HG03064 (cell line): Measurements from ENCODE around the gene CIT.

Experiments used
- ATAC-seq: cut with Tn5 transposase; IDR thresholded peaks from one replicate; pipeline ENCODE4 v1.9.1; 2021; ENCODE audit warnings: low read depth; ENCODE audit not compliant: unreplicated experiment

The CIT gene

DNA sequence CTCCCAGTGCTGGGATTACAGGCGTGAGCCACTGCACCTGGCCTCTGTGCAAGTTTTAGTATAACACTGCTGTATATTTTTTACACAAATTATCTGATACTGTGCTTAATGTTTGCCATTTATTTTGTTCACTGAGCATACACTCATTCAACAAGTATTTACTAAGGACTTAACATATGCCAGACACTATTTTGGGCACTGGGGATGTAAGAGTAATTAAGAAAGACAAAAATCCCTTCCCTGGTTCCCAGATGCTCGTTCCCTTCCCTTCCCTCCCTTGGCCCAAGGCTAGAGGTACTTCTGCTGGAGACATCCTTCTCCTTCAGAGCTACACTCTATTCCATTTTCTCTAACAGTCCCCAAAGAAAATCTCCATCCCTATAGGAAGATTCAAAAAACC lies 12.5 kb downstream of the CIT start:
- no peak for ATAC-seq

DNA sequence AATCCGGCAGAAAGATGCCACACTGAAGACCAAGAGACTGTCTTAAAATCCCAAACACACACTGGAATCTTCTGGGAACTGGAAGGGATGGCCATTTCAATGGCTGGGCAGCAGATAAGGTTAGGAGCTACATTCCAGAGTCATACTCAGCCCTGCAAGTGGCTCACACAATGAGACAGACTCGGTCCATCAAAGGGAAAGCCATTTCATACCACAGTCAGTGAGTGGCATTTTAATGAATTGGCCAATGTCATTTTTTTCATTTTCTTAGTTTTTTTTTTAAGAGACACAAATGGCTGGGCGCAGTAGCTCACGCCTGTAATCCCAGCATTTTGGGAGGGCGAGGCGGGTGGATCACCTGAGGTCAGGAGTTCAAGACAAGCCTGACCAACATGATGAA lies 17.9 kb downstream of the CIT start:
- ATAC-seq, result no peak

DNA sequence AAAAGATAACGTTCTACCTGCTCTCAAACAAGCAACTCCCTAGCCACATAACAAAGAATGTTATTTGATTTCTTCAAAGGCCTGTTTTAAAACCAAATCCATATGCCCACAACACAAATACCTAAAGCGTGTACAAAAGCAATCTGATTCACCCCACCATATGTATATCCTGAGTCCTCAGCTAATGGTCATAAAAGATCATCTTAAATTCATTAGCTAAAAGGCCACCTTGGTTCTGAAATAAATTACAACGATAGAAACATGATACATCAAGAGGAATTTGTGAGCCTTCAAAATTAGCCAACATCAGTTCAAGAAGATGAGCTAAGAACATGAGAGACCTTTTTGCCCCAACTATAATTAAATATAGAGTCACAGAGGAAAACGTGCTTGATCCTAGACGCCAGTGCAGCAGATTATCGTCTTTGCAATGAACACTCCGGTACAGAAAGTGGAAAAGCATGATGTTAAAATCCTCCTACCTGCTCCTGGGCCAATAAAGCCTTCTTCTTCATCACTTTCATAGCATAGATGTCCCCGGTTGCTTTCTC lies 20.0 kb downstream of the CIT start:
- no peak for ATAC-seq

DNA sequence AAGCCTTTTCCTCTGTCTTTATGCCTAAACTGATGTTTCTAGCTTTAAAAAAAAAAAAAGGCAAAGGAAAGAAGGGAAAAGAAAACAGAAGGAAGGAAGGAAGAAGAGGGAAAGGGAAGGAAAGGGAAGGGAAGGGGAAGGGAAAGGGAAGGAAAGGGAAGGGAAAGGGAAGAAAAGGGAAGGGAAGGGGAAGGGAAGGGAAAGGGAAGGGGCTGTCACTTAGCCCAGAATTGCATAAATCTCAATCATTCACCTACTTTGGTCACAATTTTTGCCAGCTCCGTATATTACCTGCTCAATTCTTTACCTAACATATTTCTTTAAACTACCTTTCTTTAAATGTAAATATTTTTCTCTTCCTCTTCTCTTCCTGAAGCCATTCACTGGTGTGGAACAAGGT lies 26.8 kb downstream of the CIT start:
- ATAC-seq, result no peak

DNA sequence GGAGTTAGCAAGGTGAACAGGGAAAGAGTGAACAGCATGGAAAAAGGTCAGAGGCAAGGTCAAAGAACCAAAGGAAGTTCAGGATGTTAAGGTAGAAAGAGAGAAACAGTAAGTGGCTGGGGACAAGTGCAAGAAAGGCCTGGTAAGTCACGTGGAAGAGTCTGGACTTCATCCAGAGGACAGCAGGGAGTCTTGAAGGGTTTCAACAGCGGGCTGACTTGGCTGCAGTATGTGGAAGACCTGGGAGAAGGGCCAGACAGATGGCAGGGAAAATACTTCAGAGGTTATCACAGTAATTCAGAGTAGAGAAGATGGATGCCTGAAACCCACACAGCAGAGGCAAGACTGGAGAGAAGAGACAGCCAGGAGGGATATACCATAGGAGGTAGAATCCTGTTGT lies 34.0 kb downstream of the CIT start:
- ATAC-seq, result no peak

DNA sequence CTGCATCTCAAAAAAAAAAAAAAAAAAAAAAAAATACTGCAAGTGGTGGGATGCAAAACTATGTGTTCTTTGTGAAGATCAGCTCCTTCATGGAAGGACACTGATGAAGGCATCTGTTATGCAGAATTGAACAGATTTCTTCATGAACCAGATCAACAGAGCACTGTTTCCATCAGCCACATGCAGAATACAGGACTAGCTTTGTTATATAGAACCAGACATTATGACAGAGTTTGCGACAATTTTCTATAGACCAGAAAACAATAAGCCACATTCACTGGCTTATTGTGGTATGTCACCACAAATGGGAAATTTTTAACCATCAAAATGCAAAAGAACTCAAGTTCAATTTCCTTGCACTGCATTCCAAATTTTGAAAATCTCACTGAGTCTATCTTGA lies 34.7 kb downstream of the CIT start:
- no peak for ATAC-seq

DNA sequence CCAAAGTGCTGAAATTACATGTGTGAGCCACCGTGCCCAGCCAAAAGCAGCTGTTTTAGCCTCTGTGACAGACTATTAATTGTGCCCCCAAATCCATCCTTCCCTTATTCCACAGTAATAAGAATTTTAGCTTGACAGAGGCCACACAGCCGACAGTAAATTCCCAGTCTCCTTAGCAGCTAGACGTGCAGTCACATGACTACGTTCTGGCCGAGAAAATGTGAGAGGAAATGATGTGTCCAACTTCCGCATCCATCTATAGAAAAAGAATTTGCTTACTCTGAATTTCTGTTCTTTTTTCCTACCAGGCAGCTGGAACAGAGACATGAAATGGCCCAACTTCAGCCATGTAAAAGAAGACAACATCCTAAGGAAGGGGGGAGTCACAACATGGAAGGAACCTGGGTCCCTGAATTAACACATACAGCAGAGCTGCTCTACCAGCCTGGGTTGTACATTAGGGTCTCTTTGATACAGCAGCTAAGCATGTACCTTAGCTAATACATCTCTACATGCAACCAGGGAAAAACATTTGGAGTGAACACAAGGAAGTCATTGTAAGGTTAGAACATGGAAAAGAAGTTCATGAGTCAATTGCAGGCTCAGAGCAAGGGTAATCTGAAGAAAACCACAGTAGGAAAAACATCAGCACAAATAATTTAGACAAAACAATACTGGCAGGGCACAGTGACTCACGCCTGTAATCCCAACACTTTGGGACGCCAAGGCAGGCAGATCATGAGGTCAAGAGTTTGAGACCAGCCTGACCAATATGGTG lies 35.5 kb downstream of the CIT start:
- ATAC-seq, result no peak

DNA sequence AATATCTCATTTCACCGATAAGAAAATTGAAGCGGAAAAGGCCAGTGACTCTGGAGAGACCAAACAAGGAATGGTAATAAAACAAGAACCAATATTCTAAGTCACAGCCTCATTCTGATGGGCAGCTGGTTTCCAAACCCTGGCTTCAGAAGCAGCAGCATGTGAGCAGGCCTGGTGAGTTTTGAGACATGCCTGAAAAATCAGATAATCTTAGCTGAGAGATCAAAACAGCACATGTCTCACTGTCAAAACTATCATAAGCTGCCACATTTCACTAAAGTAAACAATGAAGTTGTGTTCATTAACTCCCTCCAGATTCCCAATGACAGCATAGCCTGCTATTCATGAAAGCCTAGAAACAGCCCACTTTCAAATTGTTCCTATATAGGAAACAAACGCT lies 36.5 kb downstream of the CIT start:
- ATAC-seq, result no peak

DNA sequence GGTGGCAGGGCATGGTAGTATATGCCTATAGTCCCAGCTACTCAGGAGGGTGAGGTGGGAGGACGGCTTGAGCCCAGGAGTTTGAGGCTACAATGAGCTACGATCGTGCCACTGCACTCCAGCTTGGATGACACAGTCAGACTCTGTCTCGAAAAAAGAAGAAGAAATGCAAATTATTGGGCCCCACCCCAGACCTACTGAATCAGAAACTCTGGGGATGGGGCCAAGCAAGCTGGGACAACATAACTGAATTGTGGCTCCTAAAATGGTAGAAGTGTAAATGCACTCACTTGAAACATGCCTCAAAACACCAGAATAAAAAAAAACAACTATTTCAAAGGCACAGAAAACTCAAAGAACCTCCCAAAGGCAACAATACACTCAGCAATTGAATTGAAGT lies 37.0 kb downstream of the CIT start:
- no peak for ATAC-seq

DNA sequence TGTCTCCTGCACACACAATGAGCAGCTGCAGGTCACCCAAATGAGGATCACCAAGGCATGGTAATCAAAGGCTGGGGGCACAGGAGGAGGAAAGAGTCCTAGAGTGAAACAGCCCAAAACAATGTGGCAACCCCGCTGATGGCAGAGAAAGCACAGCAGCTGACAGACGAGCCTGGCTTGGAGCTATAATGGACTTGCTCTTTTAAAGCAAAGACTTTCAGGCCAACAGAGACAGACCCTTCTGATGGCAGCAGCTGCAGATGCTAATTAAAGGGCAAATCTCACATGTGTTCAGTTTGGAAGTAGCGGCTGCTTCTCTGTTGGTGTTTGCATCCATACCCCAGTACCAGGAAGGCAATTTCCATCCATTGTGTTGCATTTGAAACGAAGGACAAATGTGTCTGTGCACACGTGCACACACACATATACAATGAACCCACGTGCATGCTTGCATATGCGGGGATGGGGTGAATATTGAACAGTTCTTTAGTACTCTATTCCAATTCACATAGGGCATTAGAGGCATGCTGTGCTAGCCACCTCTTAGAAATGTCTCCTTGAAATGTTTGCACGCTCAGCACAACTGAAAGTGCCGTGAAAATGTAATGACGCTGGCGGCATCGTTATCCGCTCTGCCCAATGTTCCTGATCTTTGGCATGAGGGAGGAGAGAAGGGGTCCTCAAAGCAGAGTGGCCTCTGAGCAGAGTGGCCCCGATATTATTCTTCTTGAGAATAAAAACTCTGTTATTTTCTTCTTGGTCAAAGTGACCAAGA lies 38.1 kb downstream of the CIT start:
- ATAC-seq, result no peak

DNA sequence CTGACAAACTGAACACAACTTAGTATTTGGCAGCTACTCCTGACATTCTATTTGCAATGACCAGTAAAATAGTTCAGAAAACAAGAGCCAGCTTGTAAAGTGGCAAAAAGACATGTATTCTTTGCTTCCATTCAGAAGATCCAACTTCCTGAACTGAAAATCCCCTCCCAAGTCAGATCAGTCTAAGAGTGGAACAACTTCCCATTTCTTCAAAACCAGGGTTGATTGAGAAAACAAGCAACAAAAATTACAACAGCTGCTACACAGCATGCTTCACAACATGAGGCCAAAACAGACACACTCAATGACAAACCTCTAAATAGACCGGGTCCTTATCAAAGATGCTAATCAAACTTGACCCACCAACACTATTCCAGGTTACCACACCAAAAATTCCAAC lies 40.3 kb downstream of the CIT start:
- no peak for ATAC-seq

DNA sequence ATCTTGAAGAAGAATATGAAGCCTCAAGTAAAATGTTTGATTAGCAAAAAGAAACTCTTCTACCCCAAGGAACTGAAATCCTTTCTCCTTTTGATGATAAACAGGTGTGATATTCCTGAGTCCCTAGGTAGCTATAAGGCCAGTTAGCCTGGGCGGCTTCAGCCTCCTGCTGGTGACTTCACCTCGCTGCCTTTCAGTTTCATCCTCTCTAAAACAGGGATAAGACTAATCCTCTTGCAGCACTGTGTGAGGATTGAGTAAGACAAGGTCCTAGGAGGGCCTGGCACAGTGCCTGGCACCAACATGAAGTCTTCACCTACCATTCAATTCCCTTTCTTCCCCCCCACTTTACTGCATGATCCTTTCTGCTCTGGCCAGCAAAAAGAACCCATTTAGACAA lies 42.1 kb downstream of the CIT start:
- no peak for ATAC-seq

DNA sequence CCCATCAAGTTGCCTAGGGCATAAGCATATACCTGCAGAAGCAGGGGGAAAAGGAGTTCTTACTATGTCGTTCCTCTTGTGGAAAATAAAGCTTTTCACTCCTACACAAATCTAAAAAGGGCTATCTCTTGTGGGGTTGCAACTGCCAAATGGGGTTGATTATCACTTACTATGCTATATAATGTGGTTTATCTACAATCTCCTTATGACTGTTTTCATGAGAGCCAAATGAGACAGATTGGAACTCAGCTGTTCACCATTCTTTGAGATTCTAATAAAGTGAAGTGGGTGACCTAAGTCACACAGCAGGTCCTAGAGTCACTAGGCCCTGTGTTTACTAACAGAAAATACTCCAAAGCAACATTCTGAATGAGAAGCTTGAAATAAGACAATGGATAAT lies 47.7 kb downstream of the CIT start:
- no peak for ATAC-seq

DNA sequence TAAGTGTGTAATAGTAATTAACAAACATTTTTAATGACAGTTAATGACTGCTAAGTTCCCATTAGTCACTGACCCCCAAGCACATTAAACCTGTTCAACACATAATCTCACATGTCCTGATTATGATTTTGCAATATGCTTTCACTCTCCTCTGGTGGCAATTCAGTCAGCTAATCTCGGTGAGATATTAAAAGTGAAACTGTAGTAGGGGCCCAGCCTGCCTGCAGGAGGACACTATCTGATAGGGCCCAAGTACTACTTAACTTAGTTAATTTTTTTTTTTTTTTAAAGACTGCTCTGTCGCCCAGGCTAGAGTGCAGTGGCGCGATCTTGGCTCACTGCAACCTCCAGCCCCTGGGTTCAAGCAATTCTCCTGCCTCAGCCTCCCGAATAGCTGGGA lies 48.8 kb downstream of the CIT start:
- ATAC-seq, result no peak

DNA sequence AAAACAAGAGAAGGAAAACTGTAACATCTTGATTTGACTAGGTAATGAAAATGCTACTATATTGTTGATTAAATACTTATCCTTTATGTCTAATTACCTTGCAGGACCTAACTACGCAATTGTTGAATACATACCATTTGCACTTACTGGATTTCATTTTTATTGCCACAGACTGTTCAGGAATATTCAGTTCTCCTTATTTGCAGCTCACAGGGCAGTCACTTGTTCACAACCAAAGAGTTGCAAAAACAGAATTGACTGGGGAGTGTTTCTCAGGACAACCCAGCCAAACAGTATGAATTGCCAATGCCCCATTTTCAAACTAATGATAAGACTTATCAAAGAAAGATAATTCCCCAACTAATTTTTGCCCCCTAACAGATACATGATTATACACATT lies 49.4 kb downstream of the CIT start:
- no peak for ATAC-seq

DNA sequence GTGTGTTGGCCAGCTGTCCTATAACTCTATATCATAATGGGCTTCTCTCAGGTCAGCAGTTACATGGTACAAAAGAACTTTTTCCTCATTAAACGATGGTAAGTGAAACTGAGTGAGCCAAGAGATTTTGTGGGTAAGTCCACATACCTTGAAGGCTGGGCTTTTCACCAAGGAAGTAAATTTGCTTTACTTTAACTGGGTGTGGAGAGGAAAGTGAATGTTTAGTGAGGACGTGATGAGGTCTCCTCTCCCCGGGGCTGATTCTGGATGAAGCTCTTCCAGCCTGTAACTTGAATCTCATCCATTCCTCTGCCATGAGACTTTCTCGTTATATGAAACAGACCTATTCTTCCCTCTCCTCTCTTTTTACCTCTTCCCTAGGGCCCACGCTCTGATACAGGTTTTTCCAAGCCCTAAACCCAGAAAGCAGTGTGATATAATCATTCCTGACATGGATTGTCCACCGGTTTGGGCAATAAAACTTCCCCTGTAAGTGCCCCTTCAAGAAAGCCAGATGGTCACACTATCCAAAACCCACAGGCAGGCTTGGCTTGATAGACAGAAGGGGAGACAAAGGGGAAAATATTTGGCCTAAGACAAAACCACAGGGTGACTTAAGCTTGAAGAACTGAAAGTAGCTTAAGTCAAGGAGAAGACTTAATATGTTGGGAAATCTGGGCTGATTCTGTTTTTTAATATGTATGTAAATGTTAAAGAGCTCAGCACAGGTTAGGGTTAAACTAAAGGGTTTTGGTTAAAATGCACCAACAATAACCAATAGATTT lies 50.3 kb downstream of the CIT start:
- ATAC-seq, result no peak

DNA sequence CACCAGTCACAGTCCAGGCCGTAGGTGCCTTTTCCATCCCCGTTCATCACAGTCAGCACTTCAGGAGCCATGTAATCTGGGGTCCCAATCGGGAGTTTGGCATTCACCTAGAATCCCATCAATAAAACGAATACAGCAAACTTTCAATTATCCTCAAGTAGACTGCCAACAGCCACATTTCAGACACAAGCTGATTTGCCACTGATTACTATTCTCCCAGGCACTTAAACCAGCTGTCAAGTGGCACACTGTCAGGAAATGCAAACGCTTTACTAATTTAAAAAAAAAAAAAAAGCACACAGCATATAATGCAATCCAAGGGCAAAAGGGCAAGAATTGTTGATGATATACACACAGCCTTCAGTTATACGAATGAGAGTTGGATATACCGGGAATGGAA lies 51.9 kb downstream of the CIT start:
- ATAC-seq, result no peak

DNA sequence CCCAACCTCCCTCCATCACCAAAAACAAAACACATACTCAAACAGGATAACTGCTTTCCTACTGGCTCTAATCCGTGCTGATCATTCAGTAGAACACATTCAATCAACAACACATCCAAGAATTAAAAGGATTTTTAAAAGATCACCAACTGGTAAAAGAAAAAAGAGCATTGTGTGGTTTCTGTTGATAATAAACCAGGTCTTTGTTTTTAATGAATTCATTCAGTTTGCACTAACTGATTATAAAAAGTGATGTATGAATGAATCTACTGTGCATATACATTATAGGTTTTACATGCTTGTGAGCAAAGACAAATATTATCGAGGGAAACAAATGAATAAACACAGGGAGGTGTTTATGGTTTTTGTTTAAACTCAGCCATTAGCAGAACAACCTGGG lies 55.1 kb downstream of the CIT start:
- no peak for ATAC-seq

DNA sequence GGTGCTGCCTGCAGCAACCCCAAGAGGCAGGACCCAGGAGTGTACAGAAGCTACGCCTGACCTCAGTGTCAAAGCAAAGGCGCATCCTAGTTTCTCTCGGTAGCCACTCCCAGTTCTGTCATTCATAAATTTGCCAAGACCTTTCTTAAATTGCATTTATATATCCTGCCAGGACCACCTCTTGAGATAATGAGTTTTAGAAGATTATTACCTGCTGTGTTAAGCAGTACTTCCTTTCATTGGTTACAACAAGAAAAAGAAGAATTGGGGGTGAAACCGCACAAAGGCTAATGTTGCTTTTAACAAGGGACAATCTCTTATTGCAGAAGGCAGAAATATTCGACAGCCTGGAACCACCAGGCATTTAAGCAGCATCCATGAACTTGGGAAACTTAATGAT lies 57.8 kb downstream of the CIT start:
- ATAC-seq, result no peak

DNA sequence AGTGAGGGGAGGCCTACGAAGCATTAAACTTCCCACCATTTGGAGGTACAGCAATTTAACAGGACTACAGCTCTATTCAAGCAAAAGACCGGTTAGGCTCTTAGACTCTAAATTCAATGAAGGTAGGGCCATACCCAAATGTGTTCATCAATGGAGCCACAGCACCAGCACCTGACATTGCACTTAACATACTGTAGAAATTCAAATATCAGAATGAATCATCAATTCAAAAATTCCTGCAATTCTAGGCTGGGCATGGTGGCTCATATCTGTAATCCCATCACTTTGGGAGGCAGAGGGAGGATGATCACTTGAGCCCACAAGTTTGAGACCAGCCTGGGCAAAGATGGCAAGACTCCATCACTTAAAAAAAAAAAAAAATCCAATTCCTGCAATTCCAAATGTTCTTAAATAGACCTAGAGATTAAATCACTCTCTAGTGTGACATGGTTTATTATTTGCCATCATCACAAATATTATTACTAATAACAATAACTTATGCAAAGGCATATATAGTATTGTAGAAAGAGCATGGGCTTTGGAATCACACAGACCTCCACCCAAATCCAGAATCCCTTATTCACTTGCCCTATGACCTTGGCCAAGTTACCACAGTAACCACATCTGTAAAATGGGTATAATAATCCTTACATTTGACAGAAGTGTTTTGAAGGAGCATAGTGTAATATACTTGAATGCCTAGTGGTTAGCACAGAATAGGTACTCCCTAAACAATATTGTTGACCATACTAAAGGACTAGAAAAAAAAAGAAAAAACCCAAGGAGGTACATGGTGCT lies 59.4 kb downstream of the CIT start:
- ATAC-seq, result no peak
